IPS-18a (cell line): ENCODE data around the gene ATXN1.

Source experiments
- H3K27ac ChIP-seq: one replicate; pipeline ENCODE4 v1.5.1; 2013; ENCODE audit warnings: low read length
- H3K27me3 ChIP-seq: one replicate; pipeline ENCODE4 v1.6.1; 2013; ENCODE audit warnings: mild to moderate bottlenecking, low read length; ENCODE audit not compliant: control insufficient read depth, insufficient read depth
- H3K36me3 ChIP-seq: one replicate; pipeline ENCODE4 v1.6.1; 2013; ENCODE audit warnings: low read depth, low read length; ENCODE audit not compliant: control insufficient read depth
- H3K4me1 ChIP-seq: one replicate; pipeline ENCODE4 v1.6.1; 2013; ENCODE audit warnings: low read depth, low read length; ENCODE audit not compliant: control insufficient read depth
- H3K4me3 ChIP-seq: one replicate; pipeline ENCODE4 v1.5.1; 2013; ENCODE audit warnings: low read length
- H3K9ac ChIP-seq: one replicate; pipeline ENCODE4 v1.6.1; 2013; ENCODE audit warnings: mild to moderate bottlenecking, low read length, moderate library complexity
- H3K9me3 ChIP-seq: one replicate; pipeline ENCODE4 v1.6.1; 2013; ENCODE audit warnings: low read depth, low read length; ENCODE audit not compliant: control insufficient read depth

Gene ATXN1

GRCh38 chr6:16375206-16375605 is 386.1 kb downstream of the ATXN1 start:
- no peaks in the 10 kb centered on the region for H3K36me3 ChIP-seq
- no peaks in the 10 kb centered on the region for H3K9me3 ChIP-seq

GRCh38 chr6:16374461-16375200 is 386.6 kb downstream of the ATXN1 start:
- H3K4me1 ChIP-seq = peaks cover 9% of the 10 kb centered on the region
- no peak overlapping the region for H3K9ac ChIP-seq
- H3K27me3 ChIP-seq = no peaks in the 10 kb centered on the region
- no peaks in the 10 kb centered on the region for H3K9me3 ChIP-seq
- no peak overlapping the region for H3K4me3 ChIP-seq
- H3K36me3 ChIP-seq = no peaks in the 10 kb centered on the region
- H3K27ac ChIP-seq = no peak overlapping the region

More at GRCh38 chr6:16375206-16375605, 386.1 kb downstream of the ATXN1 start:
- H3K9ac ChIP-seq = no peak overlapping the region
- H3K27ac ChIP-seq = no peak overlapping the region
- no peaks in the 10 kb centered on the region for H3K27me3 ChIP-seq
- H3K4me1 ChIP-seq = peaks cover 9% of the 10 kb centered on the region
- H3K4me3 ChIP-seq = no peak overlapping the region

- no peaks in the 10 kb centered on the region for H3K36me3 ChIP-seq
- H3K27ac ChIP-seq = no peak overlapping the region
- no peaks in the 10 kb centered on the region for H3K27me3 ChIP-seq
- H3K4me1 ChIP-seq = peaks cover 9% of the 10 kb centered on the region
- H3K9me3 ChIP-seq = no peaks in the 10 kb centered on the region
- no peak overlapping the region for H3K4me3 ChIP-seq
- no peak overlapping the region for H3K9ac ChIP-seq
These were observed 387.2 kb downstream of the ATXN1 start for GRCh38 chr6:16374016-16374415.

- H3K4me1 ChIP-seq = peaks cover 9% of the 10 kb centered on the region
These were observed 389.1 kb downstream of the ATXN1 start for GRCh38 chr6:16372029-16372776.

GRCh38 chr6:16371401-16371800 is 389.9 kb downstream of the ATXN1 start:
- H3K4me3 ChIP-seq = no peak overlapping the region
- no peak overlapping the region for H3K27ac ChIP-seq
- H3K9ac ChIP-seq = no peak overlapping the region

More at GRCh38 chr6:16372029-16372776, 389.1 kb downstream of the ATXN1 start:
- Histone ChIP-seq H3K27ac (no peak overlapping the region), H3K27me3 (no peaks in the 10 kb centered on the region), H3K9ac (no peak overlapping the region), H3K36me3 (no peaks in the 10 kb centered on the region), H3K9me3 (no peaks in the 10 kb centered on the region), H3K4me3 (no peak overlapping the region)

GRCh38 chr6:16370943-16371342 is 390.3 kb downstream of the ATXN1 start:
- Histone ChIP-seq H3K27ac (no peak overlapping the region), H3K4me1 (peaks cover 9% of the 10 kb centered on the region), H3K4me3 (no peak overlapping the region), H3K9me3 (no peaks in the 10 kb centered on the region), H3K9ac (no peak overlapping the region), H3K36me3 (no peaks in the 10 kb centered on the region), H3K27me3 (no peaks in the 10 kb centered on the region)

More at GRCh38 chr6:16371401-16371800, 389.9 kb downstream of the ATXN1 start:
- Histone ChIP-seq H3K36me3 (no peaks in the 10 kb centered on the region), H3K27me3 (no peaks in the 10 kb centered on the region), H3K4me1 (peaks cover 9% of the 10 kb centered on the region), H3K9me3 (no peaks in the 10 kb centered on the region)

GRCh38 chr6:16369989-16370388 is 391.3 kb downstream of the ATXN1 start:
- Histone ChIP-seq H3K9me3 (no peaks in the 10 kb centered on the region), H3K9ac (no peak overlapping the region), H3K36me3 (no peaks in the 10 kb centered on the region), H3K27ac (no peak overlapping the region), H3K27me3 (no peaks in the 10 kb centered on the region), H3K4me3 (no peak overlapping the region), H3K4me1 (peaks cover 6% of the 10 kb centered on the region)

GRCh38 chr6:16369140-16369745 is 392.0 kb downstream of the ATXN1 start:
- H3K36me3 ChIP-seq = no peaks in the 10 kb centered on the region
- H3K27ac ChIP-seq = no peak overlapping the region
- H3K4me3 ChIP-seq = no peak overlapping the region
- H3K9me3 ChIP-seq = no peaks in the 10 kb centered on the region
- no peaks in the 10 kb centered on the region for H3K4me1 ChIP-seq
- H3K27me3 ChIP-seq = no peaks in the 10 kb centered on the region
- no peak overlapping the region for H3K9ac ChIP-seq

- H3K27me3 ChIP-seq = no peaks in the 10 kb centered on the region
- no peak overlapping the region for H3K27ac ChIP-seq
- H3K36me3 ChIP-seq = no peaks in the 10 kb centered on the region
- H3K9me3 ChIP-seq = no peaks in the 10 kb centered on the region
- H3K9ac ChIP-seq = no peak overlapping the region
- H3K4me3 ChIP-seq = no peak overlapping the region
- no peaks in the 10 kb centered on the region for H3K4me1 ChIP-seq
These were observed 393.7 kb downstream of the ATXN1 start for GRCh38 chr6:16367571-16367970.

GRCh38 chr6:16363749-16364148 is 397.5 kb downstream of the ATXN1 start:
- H3K9ac ChIP-seq = no peak overlapping the region
- no peaks in the 10 kb centered on the region for H3K4me1 ChIP-seq
- H3K36me3 ChIP-seq = no peaks in the 10 kb centered on the region
- no peaks in the 10 kb centered on the region for H3K27me3 ChIP-seq
- no peak overlapping the region for H3K4me3 ChIP-seq
- no peak overlapping the region for H3K27ac ChIP-seq
- H3K9me3 ChIP-seq = no peaks in the 10 kb centered on the region

- no peak overlapping the region for H3K27ac ChIP-seq
- H3K9ac ChIP-seq = no peak overlapping the region
- no peaks in the 10 kb centered on the region for H3K4me1 ChIP-seq
- no peaks in the 10 kb centered on the region for H3K27me3 ChIP-seq
- H3K4me3 ChIP-seq = no peak overlapping the region
- H3K9me3 ChIP-seq = no peaks in the 10 kb centered on the region
- H3K36me3 ChIP-seq = no peaks in the 10 kb centered on the region
These were observed 398.3 kb downstream of the ATXN1 start for GRCh38 chr6:16362819-16363589.
